Activated CD8-positive, alpha-beta memory T cell treated with anti-CD3 and anti-CD28 coated beads, Interleukin-2, amount 50 U/mL, for 48 hours (primary cell): Measurements from ENCODE around the gene MNT.

Experiments used
- DNase-seq: peaks from one replicate; pipeline ENCODE4 v3.0.0-alpha.2; 2020

The MNT gene

DNA sequence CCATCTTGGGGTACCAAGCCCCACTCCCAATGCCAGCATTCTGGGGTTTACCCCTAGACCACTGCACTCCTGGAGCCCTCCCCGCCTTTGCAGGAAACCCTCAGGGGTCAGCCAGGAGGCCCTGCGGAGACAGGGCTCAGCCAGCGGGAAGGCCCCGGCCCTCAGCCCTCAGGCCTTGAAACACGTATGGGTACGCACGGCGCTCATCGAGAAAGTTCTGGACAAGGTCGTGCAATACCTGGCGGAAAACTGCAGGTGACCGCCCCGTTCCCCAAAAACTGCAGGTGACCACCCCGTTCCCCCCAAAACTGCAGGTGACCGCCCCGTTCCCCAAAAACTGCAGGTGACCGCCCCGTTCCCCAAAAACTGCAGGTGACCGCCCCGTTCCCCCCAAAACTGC lies 38.8 kb downstream of the MNT start:
- DNase-seq = no peak

DNA sequence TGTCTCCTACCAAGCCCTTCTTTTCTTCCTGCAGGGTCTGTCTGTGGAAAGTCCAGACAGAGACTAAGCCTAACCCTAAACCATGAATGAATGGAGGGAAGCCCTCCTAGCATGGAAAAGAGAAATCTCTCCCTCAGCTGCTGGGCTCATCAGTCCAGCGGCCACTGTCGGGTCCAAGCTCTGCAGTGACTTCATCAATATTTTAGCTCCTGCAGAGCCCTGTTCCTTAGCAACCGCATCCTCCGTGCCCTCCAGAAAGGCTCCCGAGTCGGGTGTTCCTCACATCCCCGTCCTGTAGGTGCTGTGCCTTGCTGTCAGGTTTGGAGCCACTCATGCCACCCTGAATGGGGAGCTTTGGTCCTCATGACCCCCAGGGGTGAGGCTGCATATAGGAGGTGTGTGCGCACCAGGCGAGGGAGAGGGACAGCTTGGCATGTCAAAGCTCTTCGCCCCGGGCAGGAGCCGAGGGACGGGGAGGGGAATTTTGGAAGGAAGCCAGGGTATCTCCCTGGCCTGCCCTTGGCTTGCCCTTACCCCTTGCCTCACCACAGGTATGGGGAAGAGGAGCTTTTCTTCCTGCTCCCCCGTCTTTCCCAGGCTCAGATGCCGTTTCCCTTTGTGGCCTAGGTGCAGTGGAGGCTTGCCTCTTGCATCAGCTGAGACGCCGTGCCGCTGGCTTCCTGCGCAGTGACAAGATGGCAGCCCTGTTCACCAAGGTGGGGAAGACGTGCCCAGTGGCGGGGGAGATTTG lies 39.7 kb downstream of the MNT start:
- DNase-seq = no peak

DNA sequence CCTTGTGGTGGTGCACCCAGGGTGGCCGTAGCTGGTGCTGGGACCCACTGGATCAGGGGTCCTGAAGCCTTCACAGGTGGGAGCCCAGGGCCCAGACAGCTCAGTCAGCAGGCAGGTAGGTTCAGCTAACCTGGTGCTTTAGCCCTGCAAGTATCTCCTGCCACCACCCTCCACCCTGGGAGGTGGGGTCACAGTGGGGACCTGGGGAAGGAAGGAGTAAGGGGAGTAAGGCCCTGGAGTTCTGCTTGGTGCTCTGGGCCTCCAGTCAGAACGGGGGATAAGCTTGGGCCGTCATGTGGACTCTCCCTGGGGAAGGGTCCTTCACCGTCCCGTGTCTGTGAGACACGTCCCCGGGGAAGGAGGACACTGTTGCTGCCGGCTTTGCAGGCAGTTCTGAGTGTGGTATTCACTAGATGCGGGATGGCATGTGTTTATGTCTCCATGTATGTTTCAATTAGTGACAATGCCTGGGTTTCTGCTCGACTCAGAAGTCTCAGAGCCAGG lies 42.9 kb downstream of the MNT start:
- no peak for DNase-seq

DNA sequence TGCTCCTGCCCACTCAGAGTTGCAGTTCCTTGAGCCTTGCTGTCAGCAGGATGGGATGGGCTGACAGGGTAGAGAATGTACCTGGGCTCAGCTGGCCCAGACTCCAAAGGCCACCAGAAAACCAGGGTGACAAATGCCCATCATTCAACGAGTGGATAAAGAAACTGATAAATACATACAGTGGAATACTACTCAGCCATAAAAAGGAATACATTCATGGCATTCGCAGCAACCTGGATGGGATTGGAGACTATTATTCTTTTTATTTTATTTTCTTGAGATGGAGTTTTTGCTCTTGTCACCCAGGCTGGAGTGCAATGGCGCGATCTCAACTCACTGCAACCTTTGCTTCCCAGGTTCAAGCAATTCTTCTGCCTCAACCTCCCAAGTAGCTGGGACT lies 43.6 kb downstream of the MNT start:
- no peak for DNase-seq

DNA sequence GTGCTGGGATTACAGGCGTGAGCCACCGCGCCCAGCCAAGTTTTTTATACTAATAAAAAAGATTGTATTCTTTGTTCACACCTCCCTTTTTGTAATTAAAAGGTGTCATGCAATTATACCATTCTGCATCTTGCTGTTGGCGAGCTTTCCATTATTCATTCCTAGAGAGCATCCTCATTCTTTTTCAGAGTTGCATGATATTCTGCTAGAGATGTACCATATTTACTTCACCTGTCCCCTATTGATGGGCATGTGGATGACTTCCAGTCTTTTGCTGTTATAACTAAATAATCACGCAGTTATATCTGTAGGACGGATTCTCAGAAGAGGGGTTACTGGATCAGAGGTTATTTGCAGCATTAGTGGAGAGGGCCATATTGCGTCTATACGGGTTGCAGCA lies 46.5 kb downstream of the MNT start:
- DNase-seq = no peak

DNA sequence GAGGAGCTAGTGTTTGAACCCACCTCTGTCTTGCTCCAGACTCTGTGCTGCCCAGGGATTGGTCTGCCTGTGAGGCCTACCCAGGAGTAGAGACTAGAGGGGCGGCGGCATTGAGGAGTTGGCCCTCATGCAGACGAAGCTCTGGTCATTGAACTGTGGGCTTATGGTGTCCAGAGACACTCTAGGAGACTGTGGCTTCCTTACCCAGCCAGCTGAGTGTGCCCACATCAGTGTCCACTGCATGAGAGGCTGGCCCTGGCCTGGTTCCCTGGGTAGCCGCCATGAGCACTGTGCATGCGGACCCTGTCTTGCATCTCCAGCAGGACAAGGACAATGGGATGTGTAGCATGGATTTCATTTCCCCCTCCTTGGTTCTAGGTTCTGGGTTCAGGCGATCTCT lies 49.6 kb downstream of the MNT start:
- DNase-seq = no peak

DNA sequence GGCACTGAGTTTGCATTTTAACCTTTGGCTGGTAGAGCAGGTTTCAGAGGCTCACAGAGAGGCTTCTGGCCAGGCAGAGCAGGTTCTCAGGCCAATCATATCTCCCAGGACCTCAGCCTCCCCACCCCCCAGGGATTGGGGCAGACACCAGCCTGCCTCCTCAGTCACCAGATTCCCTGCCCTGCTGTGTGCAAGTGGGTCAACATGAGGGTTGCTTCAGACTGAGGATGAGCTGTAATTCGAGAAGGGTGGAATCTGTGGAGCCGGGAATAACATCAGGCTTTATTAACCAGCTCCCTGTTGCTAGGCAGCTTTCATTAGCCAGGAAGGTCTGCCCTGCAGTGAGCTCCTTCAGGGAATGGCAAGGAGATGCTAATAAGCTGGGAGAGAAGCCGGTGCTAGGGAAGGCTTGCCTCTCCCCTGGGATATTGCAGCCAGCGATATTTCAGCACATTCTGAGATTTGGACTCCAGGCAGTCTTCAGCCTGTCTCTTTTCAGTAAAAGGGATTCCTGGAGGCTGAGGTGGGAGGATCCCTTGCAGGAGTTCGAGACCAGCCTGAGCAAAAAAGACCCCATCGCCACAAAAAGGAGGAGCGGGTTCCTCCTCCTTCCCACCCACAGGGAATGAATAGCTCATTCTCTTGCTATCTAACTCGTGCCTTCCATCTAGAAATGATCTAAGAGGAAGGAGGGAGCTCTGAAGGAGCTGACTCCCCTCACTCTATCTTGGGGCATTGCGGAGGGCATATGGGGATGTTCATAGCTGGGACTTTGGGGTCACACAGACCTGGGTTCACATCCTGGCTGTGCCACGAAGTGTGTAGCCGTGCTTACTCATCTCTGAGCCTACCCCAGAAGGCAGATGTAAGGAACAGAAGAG lies 52.8 kb downstream of the MNT start:
- no peak for DNase-seq

DNA sequence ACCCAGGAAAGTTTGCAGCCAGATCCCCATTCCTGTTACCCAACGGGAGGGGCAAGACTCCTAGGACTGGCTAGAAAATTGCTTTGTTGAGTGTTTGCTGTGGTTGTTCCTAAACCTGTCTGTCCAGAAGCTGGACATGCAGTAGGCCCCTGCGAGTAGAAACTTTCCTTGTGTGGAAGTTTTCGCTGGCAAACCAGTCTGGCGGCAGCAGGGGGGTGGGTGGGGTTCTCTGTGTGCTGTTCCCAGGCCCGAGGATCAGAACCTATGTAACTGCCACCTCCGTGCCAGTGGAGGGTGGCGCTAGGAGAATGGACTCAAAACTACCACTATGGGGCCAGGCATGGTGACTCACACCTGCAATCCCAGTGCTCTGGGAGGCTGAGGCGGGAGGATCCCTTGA lies 54.4 kb downstream of the MNT start:
- no peak for DNase-seq

DNA sequence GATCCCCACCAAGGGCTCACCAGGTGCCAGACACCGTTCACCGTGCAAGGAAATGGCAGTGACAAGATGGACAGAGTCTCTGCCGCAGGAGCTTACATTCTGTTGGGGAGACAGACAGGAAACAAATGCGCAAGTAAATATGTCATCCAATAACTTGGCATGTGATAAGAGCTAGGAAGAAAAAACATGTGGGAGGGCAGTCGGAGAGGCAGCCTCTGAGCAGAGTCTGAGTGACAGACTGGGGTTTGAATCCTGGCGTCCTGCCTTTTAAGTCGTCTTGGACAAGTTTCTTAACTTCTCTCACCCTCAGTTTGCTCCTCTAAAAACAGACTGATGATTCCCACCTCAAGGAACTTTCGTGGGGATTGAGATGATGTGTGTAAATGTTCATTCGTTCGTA lies 56.3 kb downstream of the MNT start:
- no peak for DNase-seq

DNA sequence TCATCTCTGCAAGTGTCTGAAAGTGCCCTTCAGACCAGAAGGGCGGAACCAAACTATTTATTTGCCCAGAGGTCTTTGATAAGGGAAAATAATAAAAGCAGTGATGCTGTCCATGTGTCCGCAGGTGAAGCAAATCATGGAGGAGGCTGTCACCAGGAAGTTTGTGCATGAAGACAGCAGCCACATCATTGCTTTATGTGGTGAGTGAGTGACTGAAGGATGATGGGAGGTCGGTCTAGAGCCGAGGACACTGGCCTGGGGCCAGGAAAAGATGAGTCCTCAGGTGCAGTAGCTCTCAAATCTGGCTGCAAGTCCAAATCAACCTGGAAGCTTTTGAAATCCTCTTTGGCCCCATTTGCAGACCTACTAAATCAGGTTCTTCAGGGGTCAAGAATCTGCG lies 57.4 kb downstream of the MNT start:
- peak; percentile 75 for DNase-seq

DNA sequence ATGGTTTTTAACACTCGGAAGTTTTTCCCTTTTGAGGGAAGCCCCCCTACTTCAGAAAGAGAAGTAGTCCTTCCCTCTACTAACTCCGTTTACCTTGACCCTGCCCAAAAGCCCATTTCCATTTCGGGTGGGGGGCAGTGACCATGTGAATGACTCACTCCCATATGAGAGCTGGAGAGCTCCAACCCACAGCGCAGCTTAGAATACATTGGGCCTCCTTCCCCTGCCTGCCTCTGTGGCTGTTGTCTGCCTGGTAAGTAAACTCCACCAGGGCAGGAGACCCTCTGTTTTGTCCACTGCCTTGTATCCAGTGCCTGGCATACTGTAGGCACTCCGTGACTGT lies 62.6 kb downstream of the MNT start:
- no peak for DNase-seq

DNA sequence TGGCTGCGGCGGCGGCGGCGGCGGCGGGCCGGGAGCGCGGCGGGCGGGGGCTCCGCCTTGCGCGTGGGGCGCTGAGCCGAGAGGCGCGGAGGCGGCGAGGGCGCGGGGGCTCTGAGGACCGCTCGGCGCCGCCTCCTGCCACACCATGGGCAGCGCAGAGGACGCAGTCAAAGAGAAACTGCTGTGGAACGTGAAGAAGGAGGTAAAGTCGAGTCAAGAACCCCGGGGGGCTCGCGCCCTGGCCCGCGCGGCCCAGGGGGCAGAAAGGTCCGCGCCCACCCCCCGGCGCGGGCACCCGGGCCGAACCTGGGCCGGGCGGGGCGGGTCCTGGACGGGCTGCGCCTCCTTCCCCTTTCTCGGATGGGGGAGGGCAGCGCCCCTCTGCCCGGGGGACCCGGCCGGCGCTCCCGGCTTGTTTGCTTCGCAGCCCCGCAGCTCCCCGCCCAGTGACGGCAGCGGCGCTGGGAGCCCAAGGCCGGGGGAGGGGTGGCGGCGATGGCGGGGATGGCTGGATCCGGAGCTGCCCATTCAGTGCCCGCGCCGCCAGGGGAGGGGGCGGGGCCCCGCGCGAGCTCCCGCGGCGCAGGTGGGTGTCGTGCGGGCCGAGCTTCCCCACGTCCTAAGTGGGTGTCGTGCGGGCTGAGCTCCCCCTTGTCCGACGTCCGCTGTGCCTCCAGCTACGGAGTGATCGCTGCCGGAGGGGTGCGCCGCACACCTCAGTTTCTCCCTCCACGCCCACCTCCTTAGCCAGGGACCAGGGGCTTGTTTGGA lies 63.1 kb downstream of the MNT start:
- DNase-seq = peak; percentile 78

DNA sequence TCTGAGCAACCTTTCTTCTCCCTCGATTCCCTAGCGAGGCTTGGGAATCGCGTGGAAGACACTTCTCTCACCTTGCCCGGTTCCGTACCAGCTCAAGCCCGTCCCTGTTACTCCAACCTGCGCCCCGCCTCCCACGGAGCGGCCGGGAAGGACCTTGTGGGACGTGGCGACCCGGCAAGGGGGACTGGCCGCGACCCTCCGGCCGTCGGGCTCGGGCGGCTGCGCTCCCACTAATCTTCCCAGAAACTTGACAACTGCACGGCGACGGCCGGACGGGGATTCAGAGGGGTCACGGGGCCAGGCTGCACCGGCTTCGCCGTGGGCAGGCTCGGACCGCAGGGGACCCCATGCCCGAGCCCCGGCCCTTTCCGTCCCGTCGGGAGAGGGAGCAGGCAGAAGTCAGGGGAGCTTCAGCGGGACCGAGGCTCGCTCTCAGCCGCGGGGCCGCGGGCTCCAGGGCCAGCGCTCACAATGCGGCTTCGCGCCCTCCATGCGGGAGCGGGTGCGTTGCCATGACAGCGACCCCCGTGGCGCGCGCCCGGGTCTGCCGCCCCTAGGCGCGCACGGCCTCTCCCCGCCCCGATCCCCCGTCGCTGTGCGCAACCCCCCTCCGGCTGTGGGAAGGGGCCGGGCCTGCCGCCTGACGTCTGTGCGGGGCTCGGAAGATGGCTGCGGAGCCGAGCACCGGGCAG lies 63.9 kb downstream of the MNT start, which contains the start of gene SGSM2:
Gene SGSM2 (plus strand): TSS at position 650 of the 692 bp plus-strand sequence. CDS start 188 bp downstream, outside the sequence.
- DNase-seq = peak; percentile 82

DNA sequence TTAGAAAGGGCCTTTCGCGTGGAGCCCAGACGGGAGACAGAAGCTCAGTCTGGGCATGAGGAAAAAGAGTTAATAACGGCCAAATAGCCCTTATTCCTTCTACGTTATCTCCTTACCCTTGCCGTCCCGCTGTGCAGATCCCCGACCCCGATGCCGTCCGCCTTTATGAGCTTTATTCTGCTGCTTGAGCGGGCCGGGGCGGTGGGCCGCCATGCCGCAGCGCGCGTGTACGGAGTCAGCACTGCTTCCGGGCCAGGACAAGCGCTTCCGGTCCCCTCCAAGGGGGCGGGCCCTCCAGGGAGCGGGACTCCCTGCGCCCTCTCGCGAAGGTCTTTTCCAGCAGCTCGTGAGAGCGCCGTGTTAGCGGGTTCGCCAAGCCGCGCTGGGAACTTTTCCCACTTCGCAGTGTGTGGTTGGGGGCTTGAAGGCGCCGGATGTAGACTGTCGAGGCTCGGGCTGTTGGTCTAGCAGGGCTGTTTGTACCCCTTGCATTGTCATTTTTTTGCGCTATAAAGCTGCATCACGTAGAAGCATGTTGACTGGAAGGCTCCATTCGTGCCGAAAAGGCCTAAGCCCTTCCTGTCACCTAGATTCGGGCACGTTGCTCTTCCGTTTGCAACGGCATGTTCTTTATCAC lies 64.5 kb downstream of the MNT start, which contains the start of gene TSR1:
Gene TSR1 (minus strand): TSS at position 243 of the 637 bp plus-strand sequence. CDS start 30 bp downstream, at position 213.
- peak; percentile 92 for DNase-seq

DNA sequence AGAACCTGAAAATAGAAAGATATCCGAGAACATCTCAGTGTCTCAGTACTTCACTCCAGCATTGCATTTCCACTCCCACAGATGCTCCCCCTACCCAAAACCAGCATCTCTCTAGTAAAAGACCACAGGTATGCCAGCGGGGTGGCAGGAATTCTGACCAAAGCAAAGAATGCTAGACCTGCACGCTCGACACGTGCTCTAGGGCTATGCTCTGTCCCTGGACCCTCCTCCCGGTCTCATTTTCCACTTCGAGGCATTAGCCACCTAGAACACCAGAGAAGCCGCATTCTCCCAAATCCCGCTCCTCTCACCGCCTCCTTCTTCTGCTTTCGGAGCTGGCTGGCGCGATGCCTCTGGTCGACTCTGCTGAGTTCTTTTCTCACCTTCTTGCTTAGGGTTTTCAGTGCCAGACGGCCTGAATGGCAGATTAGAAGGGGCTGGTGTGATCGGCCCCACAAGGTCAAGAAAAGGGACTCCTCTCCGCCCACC lies 65.1 kb downstream of the MNT start:
- no peak for DNase-seq
